HG03280 (cell line): ENCODE data around the gene SCAI.
"Not testable (repeated sequence)": the region's sequence is repeated elsewhere in the genome, so short reads cannot be mapped to it uniquely, and the experiment has no call there.

Experiments
- ATAC-seq: cut with Tn5 transposase; IDR thresholded peaks from one replicate; pipeline ENCODE4 v1.9.1; 2021; ENCODE audit warnings: mild to moderate bottlenecking, moderate library complexity; ENCODE audit not compliant: unreplicated experiment

SCAI gene

DNA sequence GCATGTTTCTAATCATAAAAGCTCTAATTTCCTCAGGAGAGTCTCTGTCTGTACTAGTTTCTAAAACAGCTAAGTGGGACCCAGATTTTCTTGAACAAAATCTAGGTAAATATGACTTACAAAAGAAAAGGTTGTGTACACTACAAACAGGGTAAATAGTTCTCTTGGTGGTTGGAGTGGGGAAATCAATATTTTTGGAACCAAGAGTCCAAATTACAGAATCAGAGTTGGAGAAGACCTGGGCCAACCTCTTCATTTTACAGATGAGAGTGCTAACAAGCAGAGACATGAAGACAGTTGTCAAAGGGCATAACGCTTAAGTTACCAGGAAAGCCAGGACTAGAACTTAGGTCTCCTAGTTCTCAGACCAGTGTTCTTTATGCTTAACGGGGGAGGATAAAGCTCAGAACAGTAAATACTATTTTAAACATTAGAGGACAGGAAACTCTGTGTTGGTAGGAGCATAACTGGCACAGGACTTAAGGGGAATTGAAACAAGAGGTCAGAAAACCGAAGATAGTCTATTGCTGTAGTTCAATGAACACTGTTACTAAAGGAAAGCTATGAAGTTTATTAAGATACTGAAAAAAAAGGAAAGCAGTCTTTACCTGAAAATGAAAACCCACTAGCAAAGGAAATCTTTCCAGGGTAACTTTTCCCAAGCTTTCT is 193.1 kb downstream of the SCAI start:
- ATAC-seq, result no peak

DNA sequence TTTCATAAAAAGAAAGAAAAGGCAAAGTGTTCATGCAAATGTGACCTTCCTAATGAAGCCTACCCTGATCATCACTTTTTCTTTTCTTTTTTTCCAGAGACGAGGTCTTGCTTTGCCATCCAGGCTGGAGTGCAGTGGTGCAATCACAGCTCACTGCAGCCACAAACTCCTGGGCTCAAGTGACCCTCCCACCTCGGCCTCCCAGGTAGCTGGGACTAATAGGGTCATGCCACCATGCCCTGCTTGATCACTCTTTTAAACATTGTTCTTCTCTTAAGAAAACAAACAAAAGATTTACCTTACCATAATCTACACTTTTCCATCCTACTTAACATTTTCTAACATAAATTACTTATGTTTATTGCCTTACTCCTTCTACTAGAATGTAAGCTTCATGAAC is 193.9 kb downstream of the SCAI start:
- no peak for ATAC-seq

DNA sequence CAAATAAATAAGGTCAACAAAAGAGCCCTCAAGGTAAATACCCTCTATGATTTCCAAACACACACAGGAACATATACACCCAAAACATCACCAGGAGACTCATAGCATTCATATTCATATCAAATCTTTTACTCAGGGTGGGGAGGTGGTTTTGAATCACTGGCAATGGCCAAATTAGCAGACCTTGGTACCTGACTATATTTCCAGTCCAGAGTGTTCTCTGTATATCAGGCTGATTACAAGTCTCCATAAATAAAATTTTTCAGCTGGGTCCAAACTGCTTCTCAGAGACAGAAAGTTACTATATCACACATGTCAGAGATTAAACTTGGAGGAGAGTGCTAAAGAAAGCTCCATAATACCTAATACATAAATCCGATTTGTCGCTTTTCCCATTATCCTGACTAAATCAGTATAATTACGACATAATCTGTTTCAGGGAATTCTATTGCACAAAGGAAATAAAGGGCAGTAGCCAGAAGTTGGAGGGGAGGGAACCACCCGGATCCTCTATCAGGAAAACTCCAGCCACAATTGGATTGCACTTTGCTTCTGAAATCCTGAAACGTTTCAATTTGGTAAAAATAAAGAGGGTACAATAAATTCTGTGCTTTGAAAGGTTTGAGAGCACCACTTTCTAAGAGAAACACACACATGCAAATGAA is 195.5 kb downstream of the SCAI start:
- ATAC-seq, result no peak

DNA sequence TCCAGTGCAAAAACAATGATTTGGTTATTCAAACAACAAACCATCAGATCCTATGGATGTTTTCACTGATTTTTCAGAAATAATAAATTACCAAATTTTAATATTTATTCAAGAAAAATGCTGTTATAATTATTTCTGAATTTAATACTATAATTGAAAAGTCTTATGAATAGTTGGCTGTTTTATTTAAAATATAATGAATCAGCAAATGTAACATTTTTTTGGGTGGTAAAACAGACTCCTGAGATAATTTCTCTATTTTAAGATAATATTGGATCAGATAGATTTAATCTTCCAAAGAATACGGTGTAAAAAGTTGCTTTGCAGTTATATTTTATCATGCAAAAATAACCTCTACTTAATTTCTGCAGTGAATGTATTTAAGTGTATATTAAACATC is 197.2 kb downstream of the SCAI start:
- no peak for ATAC-seq

DNA sequence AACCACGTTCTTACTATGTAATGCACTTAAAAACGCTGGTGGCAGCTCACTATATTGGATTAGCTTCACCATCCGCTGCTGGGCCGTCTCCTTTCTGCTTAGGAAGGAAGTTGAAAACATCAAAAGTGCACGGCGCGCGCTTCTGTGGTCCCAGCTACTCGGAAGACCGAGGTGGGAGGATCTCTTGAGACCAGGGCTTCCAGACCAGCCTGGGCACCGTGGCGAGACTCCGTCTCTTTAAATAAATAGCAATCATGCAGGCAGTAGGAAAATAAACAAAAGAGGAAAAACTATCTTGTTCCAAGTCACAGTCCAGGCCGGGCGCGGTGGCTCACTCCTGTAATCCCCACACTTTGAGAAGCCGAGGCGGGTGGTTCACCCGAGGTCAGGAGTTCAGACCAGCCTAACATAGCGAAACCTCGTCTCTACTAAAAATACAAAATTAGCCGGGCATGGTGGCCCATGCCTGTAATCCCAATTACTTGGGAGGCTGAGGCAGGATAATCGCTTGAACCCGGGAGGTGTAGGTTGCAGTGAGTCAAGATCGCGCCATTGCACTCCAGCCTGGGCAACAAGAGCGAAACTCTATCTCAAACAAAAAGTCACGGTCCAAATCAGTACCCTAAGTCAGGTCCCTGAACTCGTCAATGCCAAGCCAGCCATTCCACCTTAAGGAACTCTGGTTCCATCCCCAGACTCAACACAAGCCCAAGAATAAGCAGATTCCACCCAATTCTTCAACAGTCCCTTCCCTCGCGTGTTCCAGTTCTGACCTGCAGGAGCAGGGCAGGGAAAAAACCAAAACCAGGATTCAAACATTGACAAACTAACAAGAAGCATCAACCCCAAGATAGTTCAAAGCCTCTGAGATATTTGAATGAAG is 201.4 kb downstream of the SCAI start:
- ATAC-seq, result peak; percentile 19

DNA sequence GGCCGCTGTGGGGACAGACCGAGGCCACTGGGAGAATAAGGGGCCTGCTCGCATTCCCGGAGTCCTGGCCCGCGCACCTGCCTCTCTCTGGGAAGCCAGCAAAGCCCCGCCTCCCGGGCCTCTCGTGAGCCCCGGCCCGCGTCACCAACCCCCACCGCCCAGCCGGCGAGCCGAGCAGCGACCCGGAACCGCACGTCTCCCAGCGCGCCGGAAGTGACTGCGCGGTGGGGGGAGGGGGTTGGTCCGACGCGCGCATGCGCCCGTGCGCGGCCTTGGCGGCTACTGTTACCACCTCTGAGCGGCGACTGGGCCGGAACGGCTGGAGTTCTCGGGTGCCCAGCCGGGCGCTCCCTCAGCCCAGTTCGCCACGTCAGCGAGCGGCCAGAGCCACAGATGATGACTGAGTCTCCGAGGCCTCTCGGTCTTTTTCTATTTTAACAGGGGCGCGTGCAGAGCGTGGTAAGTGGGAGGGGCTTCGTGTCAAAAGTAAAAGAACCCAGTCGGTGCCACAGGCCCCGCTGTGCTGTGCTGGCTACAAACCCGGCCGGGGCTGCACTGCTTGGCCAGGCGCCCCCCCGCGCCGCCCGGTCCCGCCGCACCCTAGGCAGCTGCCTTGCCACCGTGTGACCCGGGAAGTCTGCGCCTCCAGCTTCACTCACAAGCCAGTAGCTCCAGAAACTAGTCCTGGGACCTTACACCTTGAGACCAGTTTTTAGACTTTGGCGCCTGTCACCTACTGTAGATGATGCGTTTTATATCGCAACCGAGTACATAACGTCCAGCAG is 202.2 kb downstream of the SCAI start, which contains the start of gene GOLGA1:
Gene GOLGA1 (minus strand): TSS at position 190 of the 785 bp plus-strand sequence. CDS start 2,372 bp downstream, outside the sequence.
- peak; percentile 83 for ATAC-seq

DNA sequence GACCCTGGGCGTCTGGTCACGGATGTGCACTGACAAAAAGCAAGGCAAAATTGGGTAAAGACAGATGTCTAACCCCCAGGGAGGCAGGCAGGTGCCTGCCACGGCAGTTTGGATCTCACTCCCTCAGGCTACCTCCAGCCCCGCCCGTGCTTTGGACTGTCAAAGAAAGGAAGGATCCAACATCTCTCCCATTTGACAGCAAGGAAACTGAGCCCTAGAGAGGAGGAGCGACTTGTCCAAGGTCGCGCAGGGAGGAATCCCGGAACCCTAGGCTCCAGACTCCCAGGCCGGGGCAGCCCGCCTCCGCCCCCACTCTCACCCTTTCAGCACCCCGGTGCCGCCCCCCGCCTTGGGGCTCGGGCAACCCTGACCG is 202.8 kb downstream of the SCAI start:
- peak; percentile 44 for ATAC-seq

DNA sequence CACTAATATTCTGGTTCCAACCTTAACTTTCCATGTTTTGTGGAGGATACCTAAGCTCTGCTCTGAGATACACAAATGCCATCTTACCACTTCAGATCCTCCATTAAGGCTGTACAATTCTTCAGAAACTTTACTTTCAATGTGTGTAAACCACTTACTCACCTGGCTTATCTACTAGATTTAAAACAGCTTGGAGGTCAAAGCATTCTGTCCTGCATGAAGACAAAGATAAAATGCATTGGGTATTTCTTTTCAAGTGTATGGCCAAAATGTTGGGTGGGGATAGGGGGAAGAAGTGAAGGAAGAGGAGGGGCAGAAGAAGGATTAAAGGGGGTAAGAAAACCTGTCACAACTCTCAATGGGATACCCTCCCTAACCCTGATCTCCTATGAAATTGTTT is 203.4 kb downstream of the SCAI start:
- ATAC-seq, result no peak

DNA sequence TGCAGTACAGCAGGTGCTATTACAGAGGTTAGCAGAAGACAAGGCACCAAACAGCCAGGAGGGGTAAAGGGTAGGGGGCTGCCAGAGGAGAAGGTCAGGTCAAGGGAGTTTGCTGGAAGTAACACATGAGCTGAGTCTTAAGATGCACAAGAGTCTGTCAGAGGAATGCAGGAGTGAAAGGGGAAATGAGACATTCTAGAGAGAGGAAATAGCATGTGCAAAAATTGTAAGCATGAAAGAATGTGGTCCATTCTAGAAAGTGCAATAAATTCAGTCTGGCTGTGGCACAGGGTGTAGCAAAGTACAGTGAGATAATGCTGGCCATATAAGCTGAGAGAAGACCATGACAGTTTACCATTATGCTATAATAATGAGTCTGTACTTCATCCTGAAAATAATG is 209.0 kb downstream of the SCAI start:
- no peak for ATAC-seq

DNA sequence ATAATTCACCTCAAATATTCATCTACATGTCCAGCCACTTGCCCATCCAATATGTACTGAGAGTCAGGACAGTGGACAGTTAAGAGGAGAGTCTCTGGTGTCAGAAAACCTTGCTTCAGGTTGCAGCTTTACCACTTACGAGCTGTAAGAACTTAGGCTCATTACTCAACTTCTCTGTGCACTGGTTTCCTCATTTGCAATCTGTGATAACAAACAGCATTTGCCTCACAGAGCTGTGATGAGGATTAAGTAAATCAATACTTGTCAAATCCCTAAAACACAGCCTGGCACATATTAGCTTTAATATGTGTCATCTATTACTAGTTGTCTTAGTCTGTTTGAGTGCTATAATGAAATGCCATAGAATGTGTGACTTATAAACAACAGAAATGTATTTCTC is 211.0 kb downstream of the SCAI start:
- no peak for ATAC-seq

DNA sequence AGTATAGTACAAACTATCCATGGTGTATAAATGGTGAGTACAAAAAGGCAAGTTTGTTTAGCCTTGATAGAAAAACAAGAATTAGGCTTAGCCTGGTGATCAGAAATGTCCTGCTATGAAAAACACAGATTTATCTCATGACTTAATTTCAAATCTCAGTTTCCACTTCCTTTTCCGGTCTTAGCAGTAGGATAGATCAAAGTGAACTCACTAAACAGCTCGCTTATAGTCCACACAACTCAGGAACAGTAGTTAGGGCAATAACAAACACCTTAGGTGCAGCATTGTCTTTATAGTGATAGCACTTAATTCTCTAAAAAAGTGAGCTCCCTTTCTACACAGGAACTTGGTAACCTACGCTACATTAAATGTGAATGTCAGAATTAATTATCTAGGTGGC is 213.9 kb downstream of the SCAI start:
- no peak for ATAC-seq

DNA sequence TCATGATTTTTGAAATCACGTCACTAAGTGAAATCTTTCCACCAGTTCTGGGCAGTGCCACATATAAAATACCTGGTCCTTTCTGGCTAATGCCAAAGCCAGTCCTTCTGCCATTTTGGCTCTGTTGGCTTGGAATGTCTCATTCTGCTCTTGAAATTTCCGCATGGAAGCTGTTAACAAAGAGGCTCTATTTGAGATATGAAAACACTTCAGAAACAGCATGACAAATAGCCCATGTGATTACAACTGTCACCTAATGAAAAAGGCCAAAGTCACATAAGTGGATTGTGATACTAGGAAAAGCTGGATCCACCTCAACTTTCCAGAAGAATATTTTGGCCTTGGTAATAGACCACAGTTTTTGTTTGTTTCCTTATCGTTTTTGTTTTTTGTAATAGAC is 215.2 kb downstream of the SCAI start:
- ATAC-seq, result no peak

DNA sequence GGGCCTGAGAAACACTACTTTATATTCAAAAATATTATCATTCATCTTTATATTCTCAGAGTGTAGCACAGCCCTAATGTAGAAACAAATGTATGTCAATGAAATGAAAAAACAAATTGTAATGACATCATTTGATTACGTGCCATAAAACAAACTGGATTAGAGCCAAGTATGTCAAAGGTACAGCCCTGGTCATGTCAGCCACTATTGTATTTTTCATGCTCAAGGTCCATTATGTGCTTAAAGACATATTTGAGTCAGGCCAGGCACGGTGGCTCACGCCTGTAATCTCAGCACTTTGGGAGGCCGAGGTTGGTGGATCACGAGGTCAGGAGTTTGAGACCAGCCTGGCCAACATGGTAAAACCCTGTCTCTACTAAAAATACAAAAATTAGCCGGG is 222.9 kb downstream of the SCAI start:
- not testable (repeated sequence) for ATAC-seq

DNA sequence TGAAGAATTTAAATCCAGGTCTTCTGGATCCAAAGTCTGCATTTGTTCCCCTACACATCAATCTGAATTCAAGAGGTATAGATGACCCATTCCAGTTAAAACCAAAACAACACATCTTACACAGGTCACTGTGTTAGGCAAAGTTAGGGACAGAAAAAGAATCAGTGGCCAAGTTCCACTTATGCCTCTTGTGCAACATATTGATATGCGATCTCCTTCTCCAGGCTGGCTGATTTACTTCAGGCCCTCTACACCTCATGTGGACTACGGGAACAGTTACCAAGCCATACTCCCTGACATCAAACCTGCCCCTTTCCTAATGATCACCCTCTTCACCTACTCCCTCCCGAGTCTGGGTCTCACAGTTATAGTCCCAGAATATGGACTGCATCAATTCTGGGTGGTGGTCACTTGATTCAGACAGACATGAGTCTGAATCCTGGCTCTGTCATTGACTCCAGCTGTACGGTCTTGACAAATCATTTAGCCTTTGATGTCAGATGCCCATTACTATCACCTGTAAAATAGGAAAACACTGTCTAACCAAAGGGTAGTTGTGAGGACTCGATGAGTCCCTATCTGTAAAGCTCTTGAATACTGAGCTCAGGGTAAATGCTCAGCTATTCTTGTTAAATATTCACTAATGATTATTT is 228.4 kb downstream of the SCAI start:
- ATAC-seq, result no peak

DNA sequence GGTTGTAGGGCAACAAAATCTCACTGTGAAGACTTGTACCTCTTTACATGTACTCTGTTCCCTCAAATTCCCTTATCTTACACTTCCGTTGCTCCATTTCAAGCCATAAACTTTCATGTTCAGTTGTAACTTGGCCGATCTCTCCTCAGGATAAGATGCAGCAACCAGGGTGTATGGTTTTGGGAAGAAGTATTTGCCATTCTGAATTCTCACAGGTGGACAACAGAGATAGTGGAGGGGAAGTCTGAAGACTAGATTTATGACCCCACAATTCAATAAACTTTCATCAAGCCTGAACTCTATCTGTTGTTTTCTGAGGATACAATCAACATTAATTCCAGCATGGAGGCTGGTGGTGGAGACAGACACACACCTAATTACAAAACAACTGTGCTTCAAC is 229.9 kb downstream of the SCAI start:
- no peak for ATAC-seq

DNA sequence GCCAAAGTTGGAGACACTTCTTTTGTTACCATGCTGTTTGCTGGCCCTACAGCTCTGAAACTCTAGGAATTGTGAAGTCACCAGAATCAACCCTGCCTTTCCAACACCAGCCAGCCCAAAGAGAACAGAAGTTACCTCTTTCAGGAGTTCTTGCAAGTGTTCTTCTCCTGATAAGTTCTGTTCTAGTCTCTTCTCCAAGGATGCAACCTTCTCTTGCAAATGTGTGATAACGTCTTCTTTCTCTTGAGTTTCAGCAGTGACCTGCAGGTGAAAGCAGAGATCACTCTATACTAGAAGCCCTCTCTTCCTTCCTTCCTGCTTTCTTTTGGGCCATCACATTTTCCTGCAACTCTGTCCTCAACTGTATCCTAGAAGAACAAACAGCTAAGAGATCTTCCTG is 231.6 kb downstream of the SCAI start:
- no peak for ATAC-seq

DNA sequence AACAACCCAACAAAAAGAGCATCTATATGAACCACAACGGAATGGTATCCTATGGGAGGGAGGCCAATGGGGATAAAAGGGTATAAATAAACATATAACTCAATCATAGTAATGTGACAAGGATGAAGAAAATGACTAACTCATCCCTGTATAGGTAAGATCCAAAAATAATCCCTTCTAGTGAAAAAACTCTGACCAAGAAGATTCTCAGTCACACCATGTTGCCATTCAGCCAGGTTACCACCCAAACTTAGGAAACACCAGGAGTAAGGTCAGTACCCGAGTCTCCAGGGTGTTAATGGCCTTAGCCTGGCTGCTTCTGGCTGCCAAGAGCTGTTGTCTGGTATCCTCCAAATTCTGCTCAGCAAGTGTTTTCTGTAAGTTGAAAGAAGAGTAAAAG is 235.2 kb downstream of the SCAI start:
- no peak for ATAC-seq

DNA sequence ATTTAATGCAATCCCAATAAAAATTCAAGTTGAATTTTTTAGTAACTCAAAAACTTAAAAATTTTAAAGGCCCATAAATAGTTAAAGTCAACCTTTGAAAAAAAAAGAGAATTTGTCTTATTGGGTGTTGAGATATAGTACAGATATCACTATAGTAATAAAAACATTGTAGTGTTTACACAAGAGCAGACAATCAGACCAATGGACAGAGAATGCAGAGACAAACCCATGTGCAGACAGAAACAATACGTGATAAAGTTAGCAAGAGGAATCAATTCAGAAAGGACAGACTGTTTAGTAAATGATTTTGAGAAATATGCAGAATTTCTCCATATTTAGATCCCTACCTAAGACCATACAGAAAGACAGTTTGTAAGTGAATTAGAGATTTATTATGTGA is 236.4 kb downstream of the SCAI start:
- ATAC-seq, result no peak

DNA sequence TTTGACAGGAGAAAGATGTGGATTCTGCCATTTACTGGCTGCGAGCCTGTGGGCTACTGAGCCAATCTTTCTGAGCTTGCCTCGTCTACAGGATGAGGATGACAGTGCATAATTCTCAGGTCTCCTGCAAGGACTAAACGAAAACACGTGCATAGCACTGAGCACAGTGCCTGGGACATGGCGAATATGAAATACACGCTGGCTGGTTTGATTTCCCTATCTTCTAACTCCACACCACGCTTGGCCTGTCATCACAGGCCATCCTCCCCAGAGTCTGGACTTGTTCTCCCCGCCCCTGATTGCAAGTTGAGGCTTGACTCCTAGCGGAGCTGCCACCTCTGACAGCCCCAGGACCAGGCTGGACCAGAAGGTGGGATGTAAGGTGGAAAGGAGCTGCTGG is 243.5 kb downstream of the SCAI start:
- ATAC-seq, result no peak
